Hippocampal formation (tissue), 2 donors: ENCODE measurements around the gene GTF2H4.

Experiments used
- DNase-seq, 2 donors: peaks; one replicate each; lab custom pipeline; 2025; lab: John Stamatoyannopoulos, UW

GTF2H4 gene

DNA sequence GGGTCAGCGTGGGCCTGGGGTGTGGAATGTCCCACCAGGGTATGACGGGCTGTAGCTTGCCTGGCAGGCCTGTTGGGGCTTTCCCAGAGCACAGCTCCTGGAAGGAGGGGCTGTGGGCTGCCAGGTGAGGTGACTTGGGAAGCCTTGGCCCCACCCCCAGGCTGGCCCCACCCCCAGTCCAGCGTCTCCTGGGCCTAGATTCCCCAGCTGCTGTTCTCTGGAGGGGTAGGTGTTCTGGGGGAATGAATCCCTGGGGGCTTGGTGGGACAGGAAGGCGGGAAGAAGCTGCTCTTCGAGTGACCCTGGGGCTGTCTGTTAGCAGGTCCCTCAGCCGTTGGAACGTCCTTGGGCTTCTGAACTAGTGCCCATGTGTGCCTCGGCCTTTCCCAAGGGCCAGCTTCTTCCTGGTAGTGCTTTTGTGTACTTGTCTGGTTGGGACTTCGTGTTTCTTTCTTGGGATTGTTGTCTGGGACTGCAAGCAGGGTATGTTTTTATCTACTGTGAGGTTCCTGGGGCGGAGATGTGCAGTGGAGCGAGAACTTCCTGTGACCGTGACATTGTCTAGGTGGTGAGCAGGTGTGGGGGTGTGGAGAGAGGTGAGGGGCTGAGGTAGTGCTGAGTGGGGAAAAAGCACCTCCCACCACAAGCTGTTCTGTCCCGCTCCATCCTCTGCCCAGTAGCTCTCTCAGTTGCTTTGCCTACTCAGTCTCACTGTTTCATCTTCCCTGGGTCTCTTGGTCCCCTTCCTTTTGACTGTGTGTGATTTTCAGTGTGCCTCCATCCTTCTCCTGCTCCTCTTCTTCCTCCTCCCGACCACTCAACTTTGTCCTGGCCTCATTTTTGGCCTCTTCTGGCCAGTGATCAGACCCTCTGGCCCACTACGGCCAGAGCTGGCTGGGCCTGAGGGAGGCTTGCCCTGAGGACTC is 25.0 kb upstream of the GTF2H4 start:
- no peak for DNase-seq

GRCh38 chr6:30883685-30884520 is 24.1 kb upstream of the GTF2H4 start, which contains the start of gene DDR1:
Gene DDR1 (plus strand): TSS chr6:30884519. CDS start chr6:30888730, 4,211 bp downstream.
- DNase-seq = peak; percentile 74 to 87

DNA sequence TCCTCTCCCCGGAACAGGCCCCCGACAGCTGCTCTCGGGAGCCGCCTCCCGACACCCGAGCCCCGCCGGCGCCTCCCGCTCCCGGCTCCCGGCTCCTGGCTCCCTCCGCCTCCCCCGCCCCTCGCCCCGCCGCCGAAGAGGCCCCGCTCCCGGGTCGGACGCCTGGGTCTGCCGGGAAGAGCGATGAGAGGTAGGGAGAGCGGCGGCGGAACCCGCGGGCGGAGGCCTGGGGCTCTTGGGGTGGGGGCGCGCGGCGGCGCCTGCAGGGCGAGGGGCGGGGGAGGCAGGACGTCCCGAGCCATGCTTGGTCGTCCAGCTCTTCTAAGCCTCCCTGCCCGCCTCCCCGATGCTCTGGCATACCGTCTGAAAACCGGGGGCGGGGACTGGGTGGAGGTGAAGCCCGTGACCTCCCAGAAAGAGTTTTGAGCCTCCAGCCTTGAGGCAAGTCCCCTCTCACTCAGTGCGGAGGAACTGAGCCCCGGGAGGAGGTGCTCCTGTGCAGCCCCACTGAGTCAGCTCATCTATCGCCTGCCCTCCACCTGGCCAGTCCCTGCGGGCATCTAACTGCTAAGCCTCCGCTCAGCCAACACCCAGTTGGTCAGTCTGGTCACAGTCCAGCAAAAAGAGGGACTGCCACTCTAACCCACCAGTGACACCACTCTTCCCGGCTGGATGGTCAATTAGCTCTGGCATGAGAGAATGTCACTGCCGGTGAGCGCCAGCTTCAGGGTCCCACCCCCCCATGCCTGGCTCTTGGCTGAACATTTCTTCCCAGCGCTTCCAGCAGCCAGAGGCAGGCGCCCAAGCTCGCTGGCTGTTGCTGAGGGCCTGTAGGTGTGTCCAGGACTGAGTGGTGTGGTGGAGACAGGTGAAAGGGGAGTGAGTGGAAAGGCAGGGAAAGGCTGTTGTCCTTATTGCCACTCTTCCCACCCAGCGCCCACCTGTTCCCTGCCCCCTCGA is 23.2 kb upstream of the GTF2H4 start:
- peak; percentile 50 to 60 for DNase-seq

GRCh38 chr6:30885481-30885998 is 22.5 kb upstream of the GTF2H4 start:
- peak in 1 of 2 donors; percentile 42 for DNase-seq

DNA sequence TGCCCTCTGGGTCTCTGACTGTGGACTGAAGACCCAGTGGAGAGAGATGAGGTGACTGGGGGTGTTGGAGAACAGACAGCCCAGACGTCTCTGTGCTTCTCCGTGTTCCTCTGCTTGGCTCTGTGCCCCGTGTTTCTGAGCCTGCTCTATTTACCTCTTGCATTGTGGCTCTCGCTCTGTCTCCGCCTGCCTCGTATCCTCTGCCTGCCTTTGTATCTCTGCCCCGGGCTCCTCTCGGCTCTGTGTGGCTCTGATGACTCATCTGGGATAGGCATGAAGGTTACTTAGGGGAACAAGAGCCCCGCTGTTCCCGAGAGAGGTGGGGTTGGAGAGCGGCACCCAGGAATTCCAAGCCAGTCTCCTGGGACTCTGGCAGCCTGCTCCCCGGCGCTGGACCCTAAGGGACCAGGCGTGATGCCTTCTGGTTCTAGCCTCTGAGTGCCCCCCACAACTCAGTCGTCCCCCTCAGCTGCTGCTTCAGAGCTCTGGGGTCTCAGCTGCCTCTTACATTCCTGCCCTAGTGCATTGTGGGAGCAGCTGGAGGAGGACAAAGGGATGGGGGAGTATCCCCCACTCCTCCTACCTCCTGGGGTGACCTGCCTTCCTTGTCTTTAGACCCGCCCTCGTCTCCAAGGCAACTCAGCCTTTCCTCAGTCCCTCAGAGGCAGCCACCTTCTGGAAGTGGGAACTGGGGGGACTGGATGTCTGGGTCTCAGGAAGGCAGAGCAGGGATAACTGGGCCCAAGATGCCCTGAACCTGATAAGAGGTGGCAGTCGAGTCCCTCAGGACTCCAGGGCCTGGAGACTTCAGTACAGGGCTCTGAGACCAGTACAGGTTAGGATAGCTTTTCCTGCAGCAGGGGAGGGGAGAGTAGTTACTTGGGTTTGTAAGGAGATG is 21.8 kb upstream of the GTF2H4 start:
- DNase-seq = peak; percentile 42 to 76

DNA sequence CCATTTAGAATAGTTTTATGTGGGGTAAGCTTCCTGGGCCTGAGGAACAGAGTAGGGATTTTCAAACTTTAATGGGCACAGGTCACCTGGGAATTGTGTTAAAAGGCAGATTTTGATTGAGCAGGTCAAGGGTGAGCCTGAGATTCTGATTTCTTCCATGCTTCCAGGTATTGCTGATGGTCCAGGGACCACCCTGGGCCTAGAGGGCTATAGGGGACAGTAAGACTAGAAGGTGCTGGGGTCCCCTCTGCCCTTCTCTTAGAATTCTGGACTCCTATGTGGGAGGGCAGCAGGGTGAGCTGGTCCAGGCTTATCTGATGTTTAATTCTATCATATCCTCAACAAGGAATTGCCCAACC is 21.1 kb upstream of the GTF2H4 start:
- no peak for DNase-seq

DNA sequence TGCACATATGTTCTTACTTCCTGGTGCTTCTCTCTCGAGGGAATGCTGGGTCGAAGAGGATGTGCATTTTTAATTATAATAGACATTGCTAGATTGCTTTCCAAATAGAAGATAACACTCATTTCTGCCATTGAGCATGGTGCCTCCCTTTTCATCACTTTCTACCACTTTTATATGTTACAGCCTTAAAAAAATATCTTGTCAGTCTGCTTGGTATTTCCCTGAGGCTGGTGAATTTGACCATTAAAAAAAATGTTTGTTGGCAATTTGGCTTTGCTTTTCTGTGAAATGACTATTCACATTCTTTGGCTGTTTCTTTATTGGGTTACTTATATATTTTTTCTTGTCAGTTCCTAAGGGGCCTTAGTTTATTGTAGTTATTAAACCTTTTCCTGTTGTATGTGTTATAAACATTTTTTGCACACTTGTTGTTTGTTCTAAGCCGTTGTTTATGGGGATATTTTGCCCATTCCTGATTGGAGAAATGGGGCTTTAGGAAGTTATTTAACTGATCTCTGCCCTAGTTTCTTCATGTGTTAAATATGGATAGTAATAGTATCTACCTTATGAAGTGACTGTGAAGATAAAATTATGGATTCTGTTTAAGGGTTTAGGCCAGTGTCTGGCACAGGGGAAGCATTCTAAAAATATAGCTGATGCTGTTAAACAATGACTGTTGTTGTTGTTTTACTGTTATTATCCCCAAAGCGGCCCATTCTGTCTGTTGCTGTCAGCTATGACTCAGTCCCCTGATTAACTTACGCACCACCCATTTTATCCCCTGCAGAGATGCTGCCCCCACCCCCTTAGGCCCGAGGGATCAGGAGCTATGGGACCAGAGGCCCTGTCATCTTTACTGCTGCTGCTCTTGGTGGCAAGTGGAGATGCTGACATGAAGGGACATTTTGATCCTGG is 19.8 kb upstream of the GTF2H4 start:
- peak; percentile 24 to 52 for DNase-seq

GRCh38 chr6:30888816-30889495 is 19.1 kb upstream of the GTF2H4 start:
- DNase-seq = no peak

DNA sequence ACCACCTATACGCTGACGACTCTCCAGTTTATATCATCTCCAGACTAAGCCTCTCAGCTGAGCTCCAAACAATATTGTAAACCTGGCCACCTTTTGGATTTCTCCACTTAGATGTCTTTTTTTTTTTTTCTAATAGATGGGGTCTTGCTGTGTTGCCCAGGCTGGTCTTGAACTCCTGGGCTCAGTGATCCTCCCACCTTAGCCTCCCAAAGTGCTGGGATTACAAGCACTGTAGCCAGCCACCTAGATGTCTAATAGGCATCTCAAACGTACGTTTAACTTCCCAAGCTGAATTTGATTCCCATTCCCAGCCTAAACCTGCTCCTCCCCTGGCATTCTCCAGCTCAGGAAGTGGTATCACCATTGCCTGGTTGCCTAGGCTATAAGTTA is 18.5 kb upstream of the GTF2H4 start:
- no peak for DNase-seq

- DNase-seq = peak; percentile 71 to 73
These were observed 17.9 kb upstream of the GTF2H4 start for GRCh38 chr6:30889921-30890645.

DNA sequence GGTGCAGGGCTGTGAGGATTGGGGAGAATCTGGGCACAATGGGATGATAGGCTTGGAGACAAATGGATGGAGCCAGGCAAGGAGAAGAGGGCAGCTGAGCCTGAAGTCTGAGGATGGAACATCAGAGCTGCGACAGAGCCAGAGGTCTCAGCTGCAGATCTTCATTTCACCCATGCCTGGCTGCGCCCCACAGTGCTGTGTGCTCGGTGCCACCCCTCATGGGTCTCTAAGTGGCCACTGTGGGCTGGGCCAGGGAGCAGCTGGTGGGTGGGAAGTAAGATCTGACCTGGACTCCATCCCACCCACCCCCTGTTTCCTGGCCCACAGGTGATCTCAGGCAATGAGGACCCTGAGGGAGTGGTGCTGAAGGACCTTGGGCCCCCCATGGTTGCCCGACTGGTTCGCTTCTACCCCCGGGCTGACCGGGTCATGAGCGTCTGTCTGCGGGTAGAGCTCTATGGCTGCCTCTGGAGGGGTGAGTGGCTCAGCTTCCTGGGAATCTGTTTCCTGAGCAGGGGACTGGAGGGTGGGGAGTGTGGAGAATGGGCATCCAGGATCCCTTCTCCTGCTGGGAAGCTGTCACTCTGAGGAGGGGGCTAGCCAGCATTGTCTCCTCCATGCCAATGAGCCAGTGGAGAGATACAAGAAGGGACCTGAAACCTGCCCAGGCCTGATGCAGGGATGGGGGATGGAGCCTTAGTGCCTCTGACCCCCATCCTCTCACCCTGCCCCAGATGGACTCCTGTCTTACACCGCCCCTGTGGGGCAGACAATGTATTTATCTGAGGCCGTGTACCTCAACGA is 17.2 kb upstream of the GTF2H4 start:
- DNase-seq = no peak

- DNase-seq = no peak
These were observed 16.6 kb upstream of the GTF2H4 start for GRCh38 chr6:30891450-30891723.

DNA sequence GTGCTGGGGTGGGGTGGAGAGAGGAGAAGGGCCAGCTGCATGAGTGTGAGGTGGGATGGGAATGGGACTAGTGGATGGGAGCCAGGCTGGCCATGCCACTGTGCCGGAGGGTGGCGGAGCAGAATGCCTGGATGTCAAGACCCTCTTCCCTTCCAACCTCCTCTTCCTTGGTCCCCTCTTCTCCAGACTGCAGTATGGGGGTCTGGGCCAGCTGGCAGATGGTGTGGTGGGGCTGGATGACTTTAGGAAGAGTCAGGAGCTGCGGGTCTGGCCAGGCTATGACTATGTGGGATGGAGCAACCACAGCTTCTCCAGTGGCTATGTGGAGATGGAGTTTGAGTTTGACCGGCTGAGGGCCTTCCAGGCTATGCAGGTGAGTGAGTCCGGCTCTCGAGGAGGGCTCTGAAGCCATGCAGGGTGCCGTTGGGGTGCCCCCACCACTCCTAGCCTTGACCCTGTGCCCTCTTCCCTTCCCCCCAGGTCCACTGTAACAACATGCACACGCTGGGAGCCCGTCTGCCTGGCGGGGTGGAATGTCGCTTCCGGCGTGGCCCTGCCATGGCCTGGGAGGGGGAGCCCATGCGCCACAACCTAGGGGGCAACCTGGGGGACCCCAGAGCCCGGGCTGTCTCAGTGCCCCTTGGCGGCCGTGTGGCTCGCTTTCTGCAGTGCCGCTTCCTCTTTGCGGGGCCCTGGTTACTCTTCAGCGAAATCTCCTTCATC is 16.0 kb upstream of the GTF2H4 start:
- no peak for DNase-seq

DNA sequence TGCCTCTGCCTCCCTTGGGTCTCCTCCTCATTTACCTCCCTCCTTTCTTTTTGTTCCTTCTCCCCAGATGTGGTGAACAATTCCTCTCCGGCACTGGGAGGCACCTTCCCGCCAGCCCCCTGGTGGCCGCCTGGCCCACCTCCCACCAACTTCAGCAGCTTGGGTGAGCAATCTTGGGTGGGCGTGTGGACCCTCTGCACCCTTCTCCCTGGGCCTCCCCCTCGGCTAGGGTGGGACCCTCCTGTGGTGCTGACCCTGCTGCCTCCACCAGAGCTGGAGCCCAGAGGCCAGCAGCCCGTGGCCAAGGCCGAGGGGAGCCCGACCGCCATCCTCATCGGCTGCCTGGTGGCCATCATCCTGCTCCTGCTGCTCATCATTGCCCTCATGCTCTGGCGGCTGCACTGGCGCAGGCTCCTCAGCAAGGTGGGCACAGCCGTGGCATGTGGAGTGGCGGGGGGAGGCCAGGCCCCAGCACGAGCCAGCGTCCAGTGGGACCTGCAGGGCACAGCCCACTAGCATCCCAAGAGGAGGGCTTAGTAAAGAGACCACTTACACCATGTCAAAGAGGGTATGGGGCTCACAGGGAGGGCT is 14.9 kb upstream of the GTF2H4 start:
- no peak for DNase-seq

DNA sequence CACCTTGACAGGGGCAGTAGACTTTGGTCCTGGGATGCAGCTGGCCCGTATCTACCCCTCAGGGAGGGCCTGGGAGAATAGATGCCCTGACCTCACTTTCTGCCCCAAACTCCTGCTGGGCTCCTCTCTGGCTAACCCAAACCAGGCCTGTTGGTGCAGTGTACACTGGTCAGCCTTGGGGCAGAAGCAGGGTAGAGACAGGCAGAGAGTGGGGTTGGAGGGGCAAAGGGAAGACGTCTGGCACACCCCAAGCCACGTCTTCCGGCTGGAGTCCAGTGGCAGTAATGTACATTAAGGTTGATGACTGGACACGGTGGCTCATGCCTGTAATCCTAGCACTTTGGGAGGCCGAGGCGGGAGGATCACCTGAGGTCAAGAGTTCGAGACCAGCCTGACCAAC is 14.3 kb upstream of the GTF2H4 start:
- no peak for DNase-seq

GRCh38 chr6:30894381-30894780 is 13.6 kb upstream of the GTF2H4 start:
- DNase-seq = no peak
